Thyroid gland (tissue), 4 donors: ENCODE data around the gene ALDH1L1. TPM values are rescaled to one million over a fixed set of nuclear protein-coding genes. Genes with fewer than 3 reads are reported as not detected.
"Not testable (repeated sequence)": the region's sequence is repeated elsewhere in the genome, so short reads cannot be mapped to it uniquely, and the experiment has no call there.

Experiments used
- DNase-seq, 2 donors: peaks; one replicate each; pipeline ENCODE4 v3.0.0-alpha.2; 2019
- H3K27ac ChIP-seq, 3 donors: fragments of 200-600 bp; sonication (generic); 1 replicate in 2 of 3; 2 replicates in 1 of 3; pipeline ENCODE4 v1.5.1; 2016 to 2019; ENCODE audit warnings: mild to moderate bottlenecking in 1 of 3, moderate library complexity in 1 of 3
- H3K27me3 ChIP-seq: fragments of 200-600 bp; sonication (generic); one replicate; pipeline ENCODE4 v1.5.1; 2019
- H3K36me3 ChIP-seq, 2 donors: fragments of 200-600 bp; sonication (generic); one replicate each; pipeline ENCODE4 v1.5.1; 2016 to 2019
- H3K4me1 ChIP-seq, 2 donors: fragments of 200-600 bp; sonication (generic); one replicate each; pipeline ENCODE4 v1.5.1; 2017 to 2019
- H3K4me3 ChIP-seq, 3 donors: fragments of 200-600 bp; sonication (generic); replicated peaks in 1 of 3; 1 replicate in 2 of 3; 2 replicates in 1 of 3; pipeline ENCODE4 v1.5.1; 2016; ENCODE audit warnings: mild to moderate bottlenecking in 1 of 3
- H3K9me3 ChIP-seq: fragments of 200-600 bp; sonication (generic); one replicate; pipeline ENCODE4 v1.5.1; 2017
- POLR2A ChIP-seq, 2 donors: fragments of 450-650 bp; IDR thresholded peaks; one replicate each; pipeline ENCODE4 v1.6.1; 2017; ENCODE audit warnings: antibody characterized with exemption in 2 of 2, mild to moderate bottlenecking in 2 of 2, moderate library complexity in 1 of 2
- WGBS, 2 donors: methylation state at CpG; one replicate each; pipeline ENCODE4 v1.1.5; 2017; 5-methylcytosine and 5-hydroxymethylcytosine counted together
- intact Hi-C: fragments of 100-400 bp; cut with DNase I; formaldehyde crosslinking; loops from one replicate; pipeline ENCODE4 v1.15.1; 2023
- total RNA-seq, 4 donors: library from RNA; depleted of rRNA; stranded (reverse); fragments of >200 nt; gene quantifications; one replicate each; pipeline ENCODE4 v1.2.3, GENCODE V29; 2016
- TF ChIP-seq, protein P1 (sequence below), 6 experiments: fragments of 200-600 bp in 3 of 6; fragments of 450-650 bp in 3 of 6; sonication (generic) in 3 of 6; IDR thresholded peaks; one replicate each; pipeline ENCODE4 v1.5.1; 2016 to 2019; ENCODE audit warnings: antibody characterized with exemption in 6 of 6, mild to moderate bottlenecking in 2 of 6, inconsistent platforms in 1 of 6, moderate library complexity in 1 of 6

ALDH1L1 gene
- total RNA-seq, 4 donors from 2014 or later = 2.1 to 12.1 (median 6.1) TPM

DNA sequence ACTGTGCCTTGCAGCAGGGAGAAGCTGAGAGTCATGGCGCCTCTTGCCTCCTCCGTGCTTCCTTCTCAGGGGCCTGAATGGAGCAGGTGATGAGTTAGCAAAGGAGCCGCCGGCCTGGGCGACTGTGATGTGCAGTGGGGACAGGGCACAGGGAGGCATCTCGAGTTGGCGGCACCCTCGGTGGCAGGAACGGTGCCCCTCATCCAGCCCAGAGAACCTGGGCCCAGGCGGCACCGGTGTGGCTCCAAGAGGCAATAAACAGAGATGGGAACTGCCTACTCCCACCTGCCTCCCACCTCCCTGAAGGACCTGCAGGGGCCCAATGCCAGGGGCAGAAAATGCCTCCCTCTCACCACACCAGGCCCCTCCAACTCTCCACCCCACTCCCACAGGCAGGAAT, 102.6 kb downstream of the ALDH1L1 start:
- Histone ChIP-seq H3K36me3 (no peaks in the 10 kb centered on the region), H3K9me3 (no peaks in the 10 kb centered on the region), H3K27me3 (no peaks in the 10 kb centered on the region), H3K4me3 (no peak overlapping the region), H3K4me1 (peaks cover 0 to 8% of the 10 kb centered on the region in 2 donors), H3K27ac (no peak overlapping the region)
- TF ChIP-seq, protein P1, sequence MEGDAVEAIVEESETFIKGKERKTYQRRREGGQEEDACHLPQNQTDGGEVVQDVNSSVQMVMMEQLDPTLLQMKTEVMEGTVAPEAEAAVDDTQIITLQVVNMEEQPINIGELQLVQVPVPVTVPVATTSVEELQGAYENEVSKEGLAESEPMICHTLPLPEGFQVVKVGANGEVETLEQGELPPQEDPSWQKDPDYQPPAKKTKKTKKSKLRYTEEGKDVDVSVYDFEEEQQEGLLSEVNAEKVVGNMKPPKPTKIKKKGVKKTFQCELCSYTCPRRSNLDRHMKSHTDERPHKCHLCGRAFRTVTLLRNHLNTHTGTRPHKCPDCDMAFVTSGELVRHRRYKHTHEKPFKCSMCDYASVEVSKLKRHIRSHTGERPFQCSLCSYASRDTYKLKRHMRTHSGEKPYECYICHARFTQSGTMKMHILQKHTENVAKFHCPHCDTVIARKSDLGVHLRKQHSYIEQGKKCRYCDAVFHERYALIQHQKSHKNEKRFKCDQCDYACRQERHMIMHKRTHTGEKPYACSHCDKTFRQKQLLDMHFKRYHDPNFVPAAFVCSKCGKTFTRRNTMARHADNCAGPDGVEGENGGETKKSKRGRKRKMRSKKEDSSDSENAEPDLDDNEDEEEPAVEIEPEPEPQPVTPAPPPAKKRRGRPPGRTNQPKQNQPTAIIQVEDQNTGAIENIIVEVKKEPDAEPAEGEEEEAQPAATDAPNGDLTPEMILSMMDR (IDR thresholded peaks at IDR 0.05) = no peak
- no peak for TF ChIP-seq POLR2A (IDR thresholded peaks at IDR 0.05)
- no peak for DNase-seq
- WGBS, 2 donors = 90 to 98% methylated on average over 4 to 9 of the region's 11 CpGs
- intact Hi-C loops = loop anchor here (10.0 kb wide), 1 partner anchor 83 kb away; no protein-coding TSS in a partner anchor

DNA sequence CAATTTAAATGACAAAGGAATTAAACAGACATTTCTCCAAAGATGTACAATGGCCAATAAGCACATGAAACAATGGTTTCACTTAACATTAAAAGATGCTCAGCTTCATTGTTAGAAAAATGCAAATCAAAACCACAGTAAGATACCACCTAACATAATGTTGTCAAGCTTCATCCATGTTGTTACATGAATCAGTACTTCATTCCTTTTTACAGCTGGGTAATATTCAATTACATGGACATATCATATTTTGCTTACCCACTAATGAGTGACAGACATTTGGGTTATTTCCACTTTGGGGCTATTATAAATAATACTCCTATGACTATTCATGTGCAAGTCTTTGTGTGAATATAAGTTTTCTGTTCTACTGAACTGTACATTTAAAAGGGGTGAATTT, 104.2 kb downstream of the ALDH1L1 start:
- Histone ChIP-seq H3K9me3 (no peaks in the 10 kb centered on the region), H3K36me3 (no peaks in the 10 kb centered on the region), H3K27ac (no peak overlapping the region), H3K4me1 (peaks cover 0 to 5% of the 10 kb centered on the region in 2 donors), H3K4me3 (no peak overlapping the region), H3K27me3 (no peaks in the 10 kb centered on the region)
- intact Hi-C loops = loop anchor here (10.0 kb wide), 1 partner anchor 81 kb away; no protein-coding TSS in a partner anchor
- TF ChIP-seq, protein P1 (IDR thresholded peaks at IDR 0.05) = no peak
- no peak for TF ChIP-seq POLR2A (IDR thresholded peaks at IDR 0.05)
- no peak for DNase-seq

DNA sequence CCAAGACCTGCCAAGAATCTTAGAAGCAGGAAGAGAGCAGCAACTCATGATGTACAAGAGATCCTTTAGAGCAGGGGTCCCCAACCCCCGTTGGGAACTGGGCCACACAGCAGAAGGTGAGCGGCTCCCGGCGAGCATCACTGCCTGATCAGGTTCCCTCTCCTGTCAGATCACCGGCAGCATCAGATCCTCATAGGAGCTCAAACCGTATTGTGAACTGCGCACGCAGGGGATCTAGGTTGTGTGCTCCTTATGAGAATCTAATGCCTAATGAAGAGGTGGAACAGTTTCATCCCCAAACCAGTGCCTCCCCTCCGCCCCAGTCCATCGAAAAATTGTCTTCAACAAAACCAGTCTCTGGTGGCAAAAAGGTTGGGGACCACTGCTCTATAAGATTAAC, 110.2 kb downstream of the ALDH1L1 start:
- TF ChIP-seq, protein P1 (IDR thresholded peaks at IDR 0.05) = no peak
- no peak for TF ChIP-seq POLR2A (IDR thresholded peaks at IDR 0.05)
- intact Hi-C loops = loop anchor here (10.0 kb wide), 1 partner anchor 75 kb away; no protein-coding TSS in a partner anchor
- no peak for DNase-seq
- H3K4me1 ChIP-seq = no peaks in the 10 kb centered on the region
- no peak overlapping the region for H3K27ac ChIP-seq
- H3K9me3 ChIP-seq = no peaks in the 10 kb centered on the region
- no peaks in the 10 kb centered on the region for H3K27me3 ChIP-seq
- 85 to 90% methylated on average over 10 of the region's 10 CpGs for WGBS, 2 donors
- no peak overlapping the region for H3K4me3 ChIP-seq
- no peaks in the 10 kb centered on the region for H3K36me3 ChIP-seq

DNA sequence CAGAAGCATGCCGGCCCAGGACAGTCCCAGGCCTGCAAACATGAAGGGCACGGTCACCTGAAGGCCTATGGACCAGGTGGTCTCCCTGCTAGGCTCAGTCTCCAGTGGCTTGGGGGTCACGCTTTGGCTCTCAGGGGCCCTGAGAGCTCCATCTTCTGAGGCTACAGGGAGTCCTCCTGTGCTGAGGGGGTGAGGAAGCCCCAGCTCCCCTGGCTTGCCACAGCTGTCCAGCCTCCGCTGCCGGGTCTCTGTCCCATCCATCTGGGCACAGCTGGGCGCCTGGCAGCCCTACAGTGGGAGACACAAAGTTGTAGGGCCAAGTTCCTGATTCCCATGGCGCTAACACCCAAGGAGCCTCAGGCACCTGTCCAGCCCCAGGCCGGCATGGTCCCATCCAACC, 112.4 kb downstream of the ALDH1L1 start:
- H3K9me3 ChIP-seq = no peaks in the 10 kb centered on the region
- H3K27me3 ChIP-seq = no peaks in the 10 kb centered on the region
- H3K4me1 ChIP-seq = no peaks in the 10 kb centered on the region
- no peaks in the 10 kb centered on the region for H3K36me3 ChIP-seq
- no peak overlapping the region for H3K4me3 ChIP-seq
- WGBS, 2 donors = 95 to 96% methylated on average over 7 to 8 of the region's 8 CpGs
- intact Hi-C loops = no loop called here
- H3K27ac ChIP-seq = no peak overlapping the region
- no peak for DNase-seq
- TF ChIP-seq POLR2A (IDR thresholded peaks at IDR 0.05) = no peak
- TF ChIP-seq, protein P1 (IDR thresholded peaks at IDR 0.05) = no peak

DNA sequence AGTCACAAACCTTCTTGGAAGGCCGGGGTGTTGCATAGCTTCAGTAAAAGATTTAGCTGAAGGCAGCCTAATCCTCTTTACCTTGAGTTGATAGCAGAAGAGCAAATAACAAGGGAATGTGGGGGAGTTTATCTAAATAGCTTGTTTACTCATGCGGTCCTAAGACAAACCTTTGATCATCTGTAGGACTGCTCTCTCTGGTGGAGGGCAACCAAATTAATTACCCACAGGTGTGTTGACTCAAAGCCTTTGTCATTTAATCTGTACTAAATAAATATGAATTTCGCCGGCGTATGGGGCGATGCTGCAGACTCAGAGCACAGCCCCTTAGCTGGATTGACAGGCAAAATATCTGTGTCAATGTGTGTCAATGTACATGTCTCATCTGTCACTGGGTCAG, 113.7 kb downstream of the ALDH1L1 start:
- H3K4me3 ChIP-seq, intact Hi-C loops: not testable (repeated sequence)
- 92 to 93% methylated on average over 6 of the region's 6 CpGs for whole genome bisulfite sequencing, 2 donors

DNA sequence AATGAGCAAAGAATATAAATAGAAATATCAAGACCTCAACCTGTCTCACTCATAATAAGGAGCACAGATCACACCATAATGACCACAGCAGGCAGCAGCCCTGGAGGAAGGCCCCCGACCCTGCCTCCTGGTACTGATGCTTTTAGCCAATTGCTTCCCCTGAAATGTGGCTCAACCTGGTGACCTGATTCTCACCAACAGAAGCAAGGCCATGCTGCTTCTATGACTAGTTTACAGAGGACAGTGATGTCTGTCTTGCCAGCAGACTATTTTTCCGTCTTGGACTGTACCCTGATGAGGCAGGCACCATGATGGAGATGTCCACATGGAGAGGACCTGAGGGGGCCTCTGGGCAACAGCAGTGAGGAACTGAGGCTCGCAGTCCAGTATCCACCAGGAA, 114.5 kb downstream of the ALDH1L1 start:
- Histone ChIP-seq H3K4me1 (no peaks in the 10 kb centered on the region), H3K36me3 (no peaks in the 10 kb centered on the region), H3K27ac (no peak overlapping the region), H3K27me3 (no peaks in the 10 kb centered on the region), H3K4me3 (no peak overlapping the region), H3K9me3 (no peaks in the 10 kb centered on the region)
- intact Hi-C loops = no loop called here
- DNase-seq = no peak
- TF ChIP-seq, protein P1 (IDR thresholded peaks at IDR 0.05) = no peak
- no peak for TF ChIP-seq POLR2A (IDR thresholded peaks at IDR 0.05)
- WGBS, 2 donors = 88 to 97% methylated on average over 3 of the region's 3 CpGs

More for the DNA sequence above, 113.7 kb downstream of the ALDH1L1 start:
- H3K4me1 ChIP-seq, H3K9me3 ChIP-seq, H3K27ac ChIP-seq, DNase-seq, H3K27me3 ChIP-seq, H3K36me3 ChIP-seq: not testable (repeated sequence)
